WERI-Rb-1 (cell line): ENCODE measurements around the gene CHRM1.
"Not testable (repeated sequence)": the region's sequence is repeated elsewhere in the genome, so short reads cannot be mapped to it uniquely, and the experiment has no call there.

Experiments used
- DNase-seq: peaks from one replicate; pipeline ENCODE4 v3.0.0-alpha.2; 2020
- H3K27ac ChIP-seq: fragments of 250-450 bp; sonication (Bioruptor Pico); 2 replicates; pipeline ENCODE4 v1.5.1; 2020; ENCODE audit warnings: mild to moderate bottlenecking, moderate library complexity
- H3K27me3 ChIP-seq: fragments of 250-450 bp; sonication (Bioruptor Pico); 2 replicates; pipeline ENCODE4 v1.5.1; 2021; ENCODE audit warnings: mild to moderate bottlenecking, low read depth, moderate library complexity; ENCODE audit not compliant: insufficient read depth, severe bottlenecking
- H3K36me3 ChIP-seq: fragments of 250-450 bp; sonication (Bioruptor Pico); 2 replicates; pipeline ENCODE4 v1.5.1; 2020; ENCODE audit warnings: mild to moderate bottlenecking, moderate library complexity
- H3K4me3 ChIP-seq: 2 replicates; pipeline ENCODE4 v1.5.1; 2011; ENCODE audit warnings: low read depth, mild to moderate bottlenecking, control low read depth, low read length
- H3K9me3 ChIP-seq: fragments of 250-450 bp; sonication (Bioruptor Pico); 2 replicates; pipeline ENCODE4 v1.5.1; 2021; ENCODE audit warnings: mild to moderate bottlenecking, moderate library complexity; ENCODE audit not compliant: severe bottlenecking
- CTCF ChIP-seq: IDR thresholded peaks from 2 replicates; pipeline ENCODE4 v1.5.1; 2011; ENCODE audit warnings: low read depth, mild to moderate bottlenecking, control low read depth, inconsistent platforms, low read length

Gene CHRM1

GRCh38 chr11:62958547-62959421 is 37.6 kb upstream of the CHRM1 start:
- H3K9me3 ChIP-seq = no peaks in the 10 kb centered on the region
- no peak overlapping the region for H3K4me3 ChIP-seq
- H3K36me3 ChIP-seq = no peaks in the 10 kb centered on the region
- no peaks in the 10 kb centered on the region for H3K27me3 ChIP-seq
- no peak for DNase-seq
- no peak for TF ChIP-seq CTCF
- no peak overlapping the region for H3K27ac ChIP-seq

- no peaks in the 10 kb centered on the region for H3K27me3 ChIP-seq
- no peaks in the 10 kb centered on the region for H3K9me3 ChIP-seq
- no peak for TF ChIP-seq CTCF
- no peaks in the 10 kb centered on the region for H3K36me3 ChIP-seq
- no peak overlapping the region for H3K27ac ChIP-seq
- H3K4me3 ChIP-seq = no peak overlapping the region
- DNase-seq = no peak
Observed at GRCh38 chr11:62957147-62957546, 36.0 kb upstream of the CHRM1 start.

- no peaks in the 10 kb centered on the region for H3K9me3 ChIP-seq
- no peak for TF ChIP-seq CTCF
- H3K27ac ChIP-seq = no peak overlapping the region
- H3K36me3 ChIP-seq = no peaks in the 10 kb centered on the region
- H3K27me3 ChIP-seq = no peaks in the 10 kb centered on the region
- no peak overlapping the region for H3K4me3 ChIP-seq
- DNase-seq = no peak
Observed at GRCh38 chr11:62954478-62954877, 33.3 kb upstream of the CHRM1 start.

GRCh38 chr11:62953811-62954210 is 32.6 kb upstream of the CHRM1 start:
- no peak for TF ChIP-seq CTCF
- H3K4me3 ChIP-seq = no peak overlapping the region
- H3K27ac ChIP-seq = no peak overlapping the region
- H3K9me3 ChIP-seq = no peaks in the 10 kb centered on the region
- DNase-seq = no peak
- H3K27me3 ChIP-seq = no peaks in the 10 kb centered on the region
- H3K36me3 ChIP-seq = no peaks in the 10 kb centered on the region

- Histone ChIP-seq H3K4me3 (no peak overlapping the region), H3K36me3 (no peaks in the 10 kb centered on the region), H3K27me3 (no peaks in the 10 kb centered on the region), H3K9me3 (no peaks in the 10 kb centered on the region), H3K27ac (no peak overlapping the region)
- no peak for DNase-seq
- TF ChIP-seq CTCF = no peak
Observed at GRCh38 chr11:62948765-62949320, 27.7 kb upstream of the CHRM1 start.

- H3K9me3 ChIP-seq, H3K4me3 ChIP-seq, H3K27ac ChIP-seq, H3K27me3 ChIP-seq, H3K36me3 ChIP-seq, DNase-seq: not testable (repeated sequence)
Observed at GRCh38 chr11:62945538-62945937, 24.4 kb upstream of the CHRM1 start.

- H3K27ac ChIP-seq, H3K9me3 ChIP-seq, H3K4me3 ChIP-seq, H3K36me3 ChIP-seq, H3K27me3 ChIP-seq, DNase-seq: not testable (repeated sequence)
Observed at GRCh38 chr11:62937528-62937927, 16.4 kb upstream of the CHRM1 start.
